ELR (cell line): ENCODE results near the gene FARP1.
A peak's percentile ranks its signal among the peaks of the same experiment; 100 is the strongest.
"Not testable (repeated sequence)": the region's sequence is repeated elsewhere in the genome, so short reads cannot be mapped to it uniquely, and the experiment has no call there.

Experiments
- DNase-seq: peaks from one replicate; pipeline ENCODE4 v3.0.0-alpha.2; 2015; ENCODE audit warnings: low read depth

The FARP1 gene

GRCh38 chr13:98228661-98229341 lies 85.9 kb downstream of the FARP1 start:
- DNase-seq, result no peak

- not testable (repeated sequence) for DNase-seq
Measured at GRCh38 chr13:98230762-98231161, 87.9 kb downstream of the FARP1 start.

GRCh38 chr13:98232456-98232855 lies 89.6 kb downstream of the FARP1 start:
- DNase-seq, result no peak

- no peak for DNase-seq
Measured at GRCh38 chr13:98233127-98233526, 90.2 kb downstream of the FARP1 start.

- DNase-seq, result no peak
Measured at GRCh38 chr13:98234348-98234747, 91.5 kb downstream of the FARP1 start.

- no peak for DNase-seq
Measured at GRCh38 chr13:98236197-98236596, 93.3 kb downstream of the FARP1 start.

- no peak for DNase-seq
Measured at GRCh38 chr13:98237331-98237730, 94.4 kb downstream of the FARP1 start.

GRCh38 chr13:98239162-98240076 lies 96.5 kb downstream of the FARP1 start:
- DNase-seq, result no peak

GRCh38 chr13:98240135-98240534 lies 97.2 kb downstream of the FARP1 start:
- no peak for DNase-seq

GRCh38 chr13:98240974-98241373 lies 98.1 kb downstream of the FARP1 start:
- DNase-seq, result no peak

GRCh38 chr13:98241976-98242375 lies 99.1 kb downstream of the FARP1 start:
- DNase-seq, result no peak

GRCh38 chr13:98242403-98242802 lies 99.5 kb downstream of the FARP1 start:
- no peak for DNase-seq

- DNase-seq, result no peak
Measured at GRCh38 chr13:98243929-98244272, 101.0 kb downstream of the FARP1 start.

GRCh38 chr13:98246538-98247172 lies 103.8 kb downstream of the FARP1 start:
- no peak for DNase-seq

GRCh38 chr13:98251708-98252107 lies 108.8 kb downstream of the FARP1 start:
- DNase-seq, result no peak

GRCh38 chr13:98252931-98253470 lies 110.1 kb downstream of the FARP1 start:
- peak; percentile 86 for DNase-seq

- no peak for DNase-seq
Measured at GRCh38 chr13:98253526-98253925, 110.6 kb downstream of the FARP1 start.

GRCh38 chr13:98254513-98254912 lies 111.6 kb downstream of the FARP1 start:
- DNase-seq, result no peak

- DNase-seq, result no peak
Measured at GRCh38 chr13:98258226-98258625, 115.3 kb downstream of the FARP1 start.

- DNase-seq, result no peak
Measured at GRCh38 chr13:98260357-98261164, 117.7 kb downstream of the FARP1 start.

GRCh38 chr13:98261165-98261702 lies 118.3 kb downstream of the FARP1 start:
- DNase-seq, result no peak

- no peak for DNase-seq
Measured at GRCh38 chr13:98262292-98262691, 119.4 kb downstream of the FARP1 start.
